SK-N-SH treated with all-trans-retinoic acid at 6 μM for 48 hours (cell line): ENCODE results near the gene CHRNA1.

Experiments
- ATAC-seq: fragments of 200-7000 bp; cut with Tn5 transposase; 3 replicates; pipeline ENCODE4 v1.9.1; 2020; ENCODE audit warnings: mild to moderate bottlenecking, moderate library complexity
- BACH2 ChIP-seq: fragments of 250-450 bp; sonication (Bioruptor Pico); IDR thresholded peaks from 2 replicates; pipeline ENCODE4 v1.9.0; 2021; ENCODE audit warnings: mild to moderate bottlenecking, borderline replicate concordance
- CREB5 ChIP-seq: fragments of 250-450 bp; sonication (Bioruptor Pico); IDR thresholded peaks from 2 replicates; pipeline ENCODE4 v1.5.1; 2020; ENCODE audit warnings: low read depth, mild to moderate bottlenecking, moderate library complexity
- CSDC2 ChIP-seq: fragments of 250-450 bp; sonication (Bioruptor Pico); IDR thresholded peaks from 2 replicates; pipeline ENCODE4 v1.5.0; 2020; ENCODE audit warnings: mild to moderate bottlenecking, moderate library complexity
- ESRRG ChIP-seq: fragments of 250-450 bp; sonication (Bioruptor Pico); IDR thresholded peaks from 2 replicates; pipeline ENCODE4 v1.6.1; 2021; ENCODE audit warnings: mild to moderate bottlenecking
- GLIS3 ChIP-seq: fragments of 250-450 bp; sonication (Bioruptor Pico); IDR thresholded peaks from 2 replicates; pipeline ENCODE4 v1.5.0; 2020; ENCODE audit warnings: mild to moderate bottlenecking, moderate library complexity
- ISL1 ChIP-seq: fragments of 250-450 bp; sonication (Bioruptor Pico); IDR thresholded peaks from 2 replicates; pipeline ENCODE4 v2.1.2; 2022; ENCODE audit warnings: mild to moderate bottlenecking, moderate library complexity
- OSR1 ChIP-seq: fragments of 250-450 bp; sonication (Bioruptor Pico); IDR thresholded peaks from 2 replicates; pipeline ENCODE4 v1.8.0; 2022; ENCODE audit warnings: moderate library complexity, mild to moderate bottlenecking, inconsistent platforms
- PATZ1 ChIP-seq: fragments of 250-450 bp; sonication (Bioruptor Pico); IDR thresholded peaks from 2 replicates; pipeline ENCODE4 v1.8.0; 2020; ENCODE audit warnings: mild to moderate bottlenecking, moderate library complexity, borderline replicate concordance
- PPARA ChIP-seq: fragments of 250-450 bp; sonication (Bioruptor Pico); IDR thresholded peaks from 2 replicates; pipeline ENCODE4 v1.5.0; 2020; ENCODE audit warnings: mild to moderate bottlenecking, borderline replicate concordance
- RARB ChIP-seq: fragments of 250-450 bp; sonication (Bioruptor Pico); IDR thresholded peaks from 2 replicates; pipeline ENCODE4 v1.8.0; 2021; ENCODE audit warnings: mild to moderate bottlenecking, moderate library complexity
- SNAI2 ChIP-seq: fragments of 250-450 bp; sonication (Bioruptor Pico); IDR thresholded peaks from 2 replicates; pipeline ENCODE4 v1.5.0; 2020; ENCODE audit warnings: mild to moderate bottlenecking, moderate library complexity
- TOX ChIP-seq: fragments of 250-450 bp; sonication (Bioruptor Pico); IDR thresholded peaks from 2 replicates; pipeline ENCODE4 v1.8.0; 2021; ENCODE audit warnings: mild to moderate bottlenecking, moderate library complexity, borderline replicate concordance
- ZC3H10 ChIP-seq: fragments of 250-450 bp; sonication (Bioruptor Pico); IDR thresholded peaks from 2 replicates; pipeline ENCODE4 v1.5.1; 2021; ENCODE audit warnings: mild to moderate bottlenecking, moderate library complexity
- ZFP30 ChIP-seq: fragments of 450-650 bp; formaldehyde crosslinking; IDR thresholded peaks from 2 replicates; pipeline ENCODE4 v1.5.0; 2022; ENCODE audit warnings: mild to moderate bottlenecking, moderate library complexity
- ZNF565 ChIP-seq: fragments of 450-650 bp; formaldehyde crosslinking; conservative IDR thresholded peaks from 2 replicates; pipeline ENCODE4 v1.5.0; 2020; ENCODE audit warnings: low read depth, mild to moderate bottlenecking, moderate library complexity
- ZNF70 ChIP-seq: fragments of 450-650 bp; formaldehyde crosslinking; IDR thresholded peaks from 2 replicates; pipeline ENCODE4 v1.5.0; 2020; ENCODE audit warnings: mild to moderate bottlenecking, moderate library complexity
- TF ChIP-seq, protein P1 (sequence below): fragments of 250-450 bp; sonication (Bioruptor Pico); IDR thresholded peaks from 2 replicates; pipeline ENCODE4 v1.5.0; 2020; ENCODE audit warnings: mild to moderate bottlenecking, moderate library complexity
- TF ChIP-seq, protein P2 (sequence below): fragments of 250-450 bp; sonication (Bioruptor Pico); IDR thresholded peaks from 2 replicates; pipeline ENCODE4 v1.8.0; 2021; ENCODE audit warnings: low read depth, mild to moderate bottlenecking, moderate library complexity, borderline replicate concordance

CHRNA1 gene

DNA sequence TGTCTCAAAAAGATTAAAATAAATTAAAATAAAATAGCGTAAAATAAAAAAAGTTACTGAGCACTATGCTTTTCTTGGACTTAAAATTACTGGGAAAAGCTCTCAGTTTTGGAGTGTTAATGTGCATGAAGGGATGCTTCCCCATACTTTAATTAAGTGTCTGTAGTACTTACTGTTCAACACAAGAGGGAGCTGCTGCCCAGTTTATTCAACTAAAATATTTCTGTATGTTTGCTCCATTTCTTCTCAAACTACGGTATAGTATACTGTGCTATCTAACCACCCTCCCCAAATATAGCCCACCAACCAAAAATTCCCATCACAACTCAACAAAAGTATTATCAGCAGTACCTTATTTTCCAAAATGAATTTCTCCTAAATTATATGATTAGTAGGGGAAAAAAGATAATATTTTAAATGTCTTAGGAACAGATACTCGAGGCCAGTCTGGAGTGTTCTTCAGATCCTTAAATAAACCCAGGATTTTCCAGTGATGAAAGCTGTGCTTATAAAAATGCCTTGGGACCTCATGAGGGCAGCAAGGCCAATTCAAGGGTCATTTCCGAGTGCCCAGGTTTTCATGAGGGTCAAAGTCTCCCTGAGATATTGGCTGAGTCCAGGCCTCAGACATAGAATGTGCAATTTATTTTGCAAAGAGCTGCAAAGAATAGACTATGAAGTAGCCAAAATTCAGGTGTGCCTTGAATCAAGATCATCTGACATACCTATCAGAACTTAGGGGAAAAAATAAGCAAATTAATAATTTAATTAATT lies 64.1 kb downstream of the CHRNA1 start:
- TF ChIP-seq PPARA (CRISPR knock-in tag), result no peak
- TF ChIP-seq CREB5 (CRISPR knock-in tag), result no peak
- TF ChIP-seq, protein P1, sequence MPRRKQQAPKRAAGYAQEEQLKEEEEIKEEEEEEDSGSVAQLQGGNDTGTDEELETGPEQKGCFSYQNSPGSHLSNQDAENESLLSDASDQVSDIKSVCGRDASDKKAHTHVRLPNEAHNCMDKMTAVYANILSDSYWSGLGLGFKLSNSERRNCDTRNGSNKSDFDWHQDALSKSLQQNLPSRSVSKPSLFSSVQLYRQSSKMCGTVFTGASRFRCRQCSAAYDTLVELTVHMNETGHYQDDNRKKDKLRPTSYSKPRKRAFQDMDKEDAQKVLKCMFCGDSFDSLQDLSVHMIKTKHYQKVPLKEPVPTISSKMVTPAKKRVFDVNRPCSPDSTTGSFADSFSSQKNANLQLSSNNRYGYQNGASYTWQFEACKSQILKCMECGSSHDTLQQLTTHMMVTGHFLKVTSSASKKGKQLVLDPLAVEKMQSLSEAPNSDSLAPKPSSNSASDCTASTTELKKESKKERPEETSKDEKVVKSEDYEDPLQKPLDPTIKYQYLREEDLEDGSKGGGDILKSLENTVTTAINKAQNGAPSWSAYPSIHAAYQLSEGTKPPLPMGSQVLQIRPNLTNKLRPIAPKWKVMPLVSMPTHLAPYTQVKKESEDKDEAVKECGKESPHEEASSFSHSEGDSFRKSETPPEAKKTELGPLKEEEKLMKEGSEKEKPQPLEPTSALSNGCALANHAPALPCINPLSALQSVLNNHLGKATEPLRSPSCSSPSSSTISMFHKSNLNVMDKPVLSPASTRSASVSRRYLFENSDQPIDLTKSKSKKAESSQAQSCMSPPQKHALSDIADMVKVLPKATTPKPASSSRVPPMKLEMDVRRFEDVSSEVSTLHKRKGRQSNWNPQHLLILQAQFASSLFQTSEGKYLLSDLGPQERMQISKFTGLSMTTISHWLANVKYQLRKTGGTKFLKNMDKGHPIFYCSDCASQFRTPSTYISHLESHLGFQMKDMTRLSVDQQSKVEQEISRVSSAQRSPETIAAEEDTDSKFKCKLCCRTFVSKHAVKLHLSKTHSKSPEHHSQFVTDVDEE, result no peak
- TF ChIP-seq SNAI2, result no peak
- TF ChIP-seq ISL1, result no peak
- TF ChIP-seq ZFP30 (CRISPR knock-in tag), result no peak
- TF ChIP-seq, protein P2, sequence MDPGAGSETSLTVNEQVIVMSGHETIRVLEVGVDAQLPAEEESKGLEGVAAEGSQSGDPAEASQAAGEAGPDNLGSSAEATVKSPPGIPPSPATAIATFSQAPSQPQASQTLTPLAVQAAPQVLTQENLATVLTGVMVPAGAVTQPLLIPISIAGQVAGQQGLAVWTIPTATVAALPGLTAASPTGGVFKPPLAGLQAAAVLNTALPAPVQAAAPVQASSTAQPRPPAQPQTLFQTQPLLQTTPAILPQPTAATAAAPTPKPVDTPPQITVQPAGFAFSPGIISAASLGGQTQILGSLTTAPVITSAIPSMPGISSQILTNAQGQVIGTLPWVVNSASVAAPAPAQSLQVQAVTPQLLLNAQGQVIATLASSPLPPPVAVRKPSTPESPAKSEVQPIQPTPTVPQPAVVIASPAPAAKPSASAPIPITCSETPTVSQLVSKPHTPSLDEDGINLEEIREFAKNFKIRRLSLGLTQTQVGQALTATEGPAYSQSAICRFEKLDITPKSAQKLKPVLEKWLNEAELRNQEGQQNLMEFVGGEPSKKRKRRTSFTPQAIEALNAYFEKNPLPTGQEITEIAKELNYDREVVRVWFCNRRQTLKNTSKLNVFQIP, result no peak
- TF ChIP-seq TOX (CRISPR knock-in tag), result no peak
- no peak for TF ChIP-seq ZNF70
- TF ChIP-seq CSDC2, result no peak
- TF ChIP-seq PATZ1 (CRISPR knock-in tag), result no peak
- TF ChIP-seq OSR1 (CRISPR knock-in tag), result no peak
- TF ChIP-seq ESRRG, result no peak
- no peak for TF ChIP-seq ZC3H10 (CRISPR knock-in tag)
- TF ChIP-seq GLIS3 (CRISPR knock-in tag), result no peak
- TF ChIP-seq ZNF565 (CRISPR knock-in tag), result no peak
- no peak for TF ChIP-seq BACH2 (CRISPR knock-in tag)
- no peak for TF ChIP-seq RARB (CRISPR knock-in tag)
- ATAC-seq, result peak; percentile 80
